ENCODE results near the gene MTHFD2L. TPM values are rescaled to one million over a fixed set of nuclear protein-coding genes. Genes with fewer than 3 reads are reported as not detected.

Gene MTHFD2L
- total RNA-seq, 1 experiment from 2014 or later, result 11.6 TPM

DNA sequence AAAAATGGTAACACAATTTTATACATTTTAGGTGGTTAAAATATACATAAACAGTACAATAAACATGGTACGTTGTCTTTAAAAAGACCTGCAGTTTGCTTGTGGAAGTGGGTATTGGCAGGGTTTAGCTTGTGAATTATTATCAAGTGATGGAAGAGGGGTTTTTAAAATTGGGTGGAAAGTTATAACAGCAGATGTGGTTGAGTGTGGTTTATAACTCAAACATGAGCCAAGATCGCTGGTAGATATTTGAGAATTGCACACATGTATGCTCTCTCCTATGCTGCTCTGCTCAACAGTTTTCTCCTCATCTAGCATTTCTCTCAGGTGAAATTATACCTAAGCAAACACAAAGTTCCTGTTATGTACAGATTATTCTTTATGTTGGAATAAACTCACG, 164.4 kb downstream of the MTHFD2L start:
- no peak overlapping the region for H3K27ac Mint-ChIP-seq (ENCODE audit: unreplicated experiment)
- Histone ChIP-seq H3K36me3 (ENCODE audit: control insufficient read depth, insufficient read depth, low read length) (no peaks in the 10 kb centered on the region), H3K9me3 (no peaks in the 10 kb centered on the region), H3K4me1 (peaks cover 17% of the 10 kb centered on the region; the same call in 1 of the 2 replicates), H3K27me3 (replicated peaks; ENCODE audit: control insufficient read depth, insufficient read depth, low read length) (no peaks in the 10 kb centered on the region), H3K4me3 (ENCODE audit: low read depth, low read length) (no peak overlapping the region)
- H3K4me3 Mint-ChIP-seq (ENCODE audit: unreplicated experiment), result no peak overlapping the region
- DNase-seq, result no peak
- no TSS peak for BruUV-seq (replicated peaks)
- peaks cover 10% of the 10 kb centered on the region for H3K4me1 Mint-ChIP-seq (ENCODE audit: low read depth, unreplicated experiment)
- H3K36me3 Mint-ChIP-seq (ENCODE audit: insufficient read depth, unreplicated experiment), result no peaks in the 10 kb centered on the region
- no peaks in the 10 kb centered on the region for H3K9me3 Mint-ChIP-seq (ENCODE audit: unreplicated experiment)
- ChIA-PET POLR2A (no interaction called here), CTCF (interaction anchor here (1.7 kb wide), 1 partner anchor 353 kb away, joined by 14 read pairs; no protein-coding TSS in a partner anchor)
- intact Hi-C loops (cut with micrococcal nuclease; ENCODE audit: unreplicated experiment), result loop anchor here (5.0 kb wide), 1 partner anchor 470 kb away; the partner anchor contains the start of gene BTC
- no peaks in the 10 kb centered on the region for H3K27me3 Mint-ChIP-seq (ENCODE audit: insufficient read depth, unreplicated experiment)
- TF ChIP-seq, protein P1, sequence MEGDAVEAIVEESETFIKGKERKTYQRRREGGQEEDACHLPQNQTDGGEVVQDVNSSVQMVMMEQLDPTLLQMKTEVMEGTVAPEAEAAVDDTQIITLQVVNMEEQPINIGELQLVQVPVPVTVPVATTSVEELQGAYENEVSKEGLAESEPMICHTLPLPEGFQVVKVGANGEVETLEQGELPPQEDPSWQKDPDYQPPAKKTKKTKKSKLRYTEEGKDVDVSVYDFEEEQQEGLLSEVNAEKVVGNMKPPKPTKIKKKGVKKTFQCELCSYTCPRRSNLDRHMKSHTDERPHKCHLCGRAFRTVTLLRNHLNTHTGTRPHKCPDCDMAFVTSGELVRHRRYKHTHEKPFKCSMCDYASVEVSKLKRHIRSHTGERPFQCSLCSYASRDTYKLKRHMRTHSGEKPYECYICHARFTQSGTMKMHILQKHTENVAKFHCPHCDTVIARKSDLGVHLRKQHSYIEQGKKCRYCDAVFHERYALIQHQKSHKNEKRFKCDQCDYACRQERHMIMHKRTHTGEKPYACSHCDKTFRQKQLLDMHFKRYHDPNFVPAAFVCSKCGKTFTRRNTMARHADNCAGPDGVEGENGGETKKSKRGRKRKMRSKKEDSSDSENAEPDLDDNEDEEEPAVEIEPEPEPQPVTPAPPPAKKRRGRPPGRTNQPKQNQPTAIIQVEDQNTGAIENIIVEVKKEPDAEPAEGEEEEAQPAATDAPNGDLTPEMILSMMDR (IDR thresholded peaks at IDR 0.05; ENCODE audit: insufficient read depth in 1 of 2, low read depth in 1 of 2, low read length in 1 of 2, severe bottlenecking in 1 of 2, unreplicated experiment in 1 of 2), result no peak

DNA sequence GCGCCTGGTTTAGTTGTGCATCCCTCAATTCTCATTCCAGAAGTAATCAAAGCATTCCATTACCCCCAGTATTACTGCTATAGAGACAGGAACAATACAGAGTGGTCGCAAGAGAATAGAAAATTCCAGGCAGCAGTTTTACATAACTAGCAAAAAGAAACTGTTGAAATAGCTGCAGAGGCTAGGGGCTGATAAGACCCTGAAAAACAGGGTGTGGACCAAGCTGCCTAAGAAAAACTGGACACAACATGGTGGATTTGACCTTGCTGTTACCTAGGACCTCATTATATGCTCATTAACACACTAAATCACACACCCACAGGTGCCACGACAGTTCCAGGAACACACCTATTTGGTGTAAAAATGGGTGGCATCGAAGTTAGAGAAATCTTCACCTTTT, 165.7 kb downstream of the MTHFD2L start:
- no peak overlapping the region for H3K27ac Mint-ChIP-seq (ENCODE audit: unreplicated experiment)
- intact Hi-C loops (cut with micrococcal nuclease; ENCODE audit: unreplicated experiment), result loop anchor here (5.0 kb wide), 1 partner anchor 469 kb away; the partner anchor contains the start of gene BTC
- POLR2A ChIA-PET, result no interaction called here
- no TSS peak for BruUV-seq (replicated peaks)
- H3K36me3 ChIP-seq (ENCODE audit: control insufficient read depth, insufficient read depth, low read length), result no peaks in the 10 kb centered on the region
- no peak for DNase-seq
- H3K36me3 Mint-ChIP-seq (ENCODE audit: insufficient read depth, unreplicated experiment), result no peaks in the 10 kb centered on the region
- no peaks in the 10 kb centered on the region for H3K9me3 ChIP-seq
- H3K4me3 Mint-ChIP-seq (ENCODE audit: unreplicated experiment), result no peak overlapping the region
- no peak overlapping the region for H3K4me3 ChIP-seq (ENCODE audit: low read depth, low read length)
- TF ChIP-seq, protein P1 (IDR thresholded peaks at IDR 0.05; ENCODE audit: insufficient read depth in 1 of 2, low read depth in 1 of 2, low read length in 1 of 2, severe bottlenecking in 1 of 2, unreplicated experiment in 1 of 2), result no peak
- no peaks in the 10 kb centered on the region for H3K27me3 Mint-ChIP-seq (ENCODE audit: insufficient read depth, unreplicated experiment)
- H3K4me1 Mint-ChIP-seq (ENCODE audit: low read depth, unreplicated experiment), result peaks cover 10% of the 10 kb centered on the region
- H3K9me3 Mint-ChIP-seq (ENCODE audit: unreplicated experiment), result no peaks in the 10 kb centered on the region
- peaks cover 17% of the 10 kb centered on the region; the same call in 1 of the 2 replicates for H3K4me1 ChIP-seq
- CTCF ChIA-PET, result no interaction called here
- no peaks in the 10 kb centered on the region for H3K27me3 ChIP-seq (replicated peaks; ENCODE audit: control insufficient read depth, insufficient read depth, low read length)

DNA sequence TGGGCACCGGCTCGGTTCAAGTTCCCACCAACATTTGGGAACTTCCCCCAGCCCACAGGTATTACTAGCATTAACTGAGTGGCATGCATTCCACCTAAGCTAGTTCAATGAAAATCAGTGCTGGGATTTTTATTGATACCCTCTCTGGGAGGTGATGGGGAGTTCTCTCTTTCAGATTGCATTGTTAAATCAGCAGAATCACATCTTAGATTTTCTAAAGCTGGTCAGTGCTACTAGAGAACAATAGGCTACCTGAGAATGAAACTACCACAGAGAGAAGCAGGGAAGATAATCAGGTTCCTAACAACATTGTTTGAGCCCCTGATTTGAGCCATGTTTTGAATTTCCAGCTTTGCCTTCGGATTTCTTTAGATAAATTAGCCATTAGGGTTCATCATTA, 166.3 kb downstream of the MTHFD2L start:
- POLR2A ChIA-PET, result no interaction called here
- no peaks in the 10 kb centered on the region for H3K36me3 Mint-ChIP-seq (ENCODE audit: insufficient read depth, unreplicated experiment)
- intact Hi-C loops (cut with micrococcal nuclease; ENCODE audit: unreplicated experiment), result loop anchor here (5.0 kb wide), 1 partner anchor 468 kb away; the partner anchor contains the start of gene BTC
- peaks cover 10% of the 10 kb centered on the region for H3K4me1 Mint-ChIP-seq (ENCODE audit: low read depth, unreplicated experiment)
- no peak overlapping the region for H3K4me3 Mint-ChIP-seq (ENCODE audit: unreplicated experiment)
- CTCF ChIA-PET, result interaction anchor here (1.0 kb wide), 1 partner anchor 347 kb away, joined by 4 read pairs; no protein-coding TSS in a partner anchor
- H3K36me3 ChIP-seq (ENCODE audit: control insufficient read depth, insufficient read depth, low read length), result no peaks in the 10 kb centered on the region
- no peak overlapping the region for H3K27ac Mint-ChIP-seq (ENCODE audit: unreplicated experiment)
- H3K27me3 Mint-ChIP-seq (ENCODE audit: insufficient read depth, unreplicated experiment), result no peaks in the 10 kb centered on the region
- no peaks in the 10 kb centered on the region for H3K9me3 Mint-ChIP-seq (ENCODE audit: unreplicated experiment)
- peaks cover 17% of the 10 kb centered on the region; the same call in 1 of the 2 replicates for H3K4me1 ChIP-seq
- BruUV-seq (replicated peaks), result no TSS peak
- DNase-seq, result no peak
- no peaks in the 10 kb centered on the region for H3K27me3 ChIP-seq (replicated peaks; ENCODE audit: control insufficient read depth, insufficient read depth, low read length)
- no peak overlapping the region for H3K4me3 ChIP-seq (ENCODE audit: low read depth, low read length)
- no peaks in the 10 kb centered on the region for H3K9me3 ChIP-seq
- TF ChIP-seq, protein P1 (IDR thresholded peaks at IDR 0.05; ENCODE audit: insufficient read depth in 1 of 2, low read depth in 1 of 2, low read length in 1 of 2, severe bottlenecking in 1 of 2, unreplicated experiment in 1 of 2), result no peak
